GM12878 (cell line): Measurements from ENCODE around the gene NRG3. TPM values are rescaled to one million over a fixed set of nuclear protein-coding genes. Genes with fewer than 3 reads are reported as not detected.

Experiments
- ATAC-seq: fragments of 200-7000 bp; cut with Tn5 transposase; 3 replicates; pipeline ENCODE4 v1.9.1; 2020; ENCODE audit warnings: mild to moderate bottlenecking, moderate library complexity
- BruUV-seq: library from RNA; stranded (reverse); fragments of 400-500 nt; replicated peaks from 2 replicates; lab custom pipeline; 2021; lab: Mats Ljungman, UMichigan
- CTCF ChIA-PET: fragments of 300-600 bp; sonication (Branson Sonifier 250); formaldehyde crosslinking; extraction: SDS; loops from one replicate; lab custom pipeline; 2021; ENCODE audit warnings: inconsistent platforms; lab: Yijun Ruan, JAX
- POLR2A ChIA-PET: fragments of 350-600 bp; formaldehyde crosslinking; extraction: SDS; loops from one replicate; lab custom pipeline; 2021; ENCODE audit warnings: inconsistent platforms; lab: Charles Lee
- RAD21 ChIA-PET: fragments of 300-600 bp; sonication (Branson Sonifier 250); formaldehyde crosslinking; loops from one replicate; lab custom pipeline; 2023; ENCODE audit warnings: antibody characterized with exemption; ENCODE audit not compliant: unreplicated experiment; lab: Charles Lee
- SMC1A ChIA-PET: fragments of 300-600 bp; sonication (Branson Sonifier 250); formaldehyde crosslinking; loops from one replicate; lab custom pipeline; 2023; ENCODE audit not compliant: unreplicated experiment, uncharacterized antibody; lab: Charles Lee
- DNase-seq: peaks from one replicate; pipeline ENCODE4 v3.0.0-alpha.2; 2011; ENCODE audit warnings: low read depth, low spot score
- FAIRE-seq: peaks from 3 replicates; lab custom pipeline; 2011; peaks lifted over from hg19 to GRCh38; lab: Jason Lieb, UNC
- H2AFZ ChIP-seq: 2 replicates; pipeline ENCODE4 v1.6.0; 2011; ENCODE audit warnings: low read depth, low read length, control low read depth; ENCODE audit not compliant: control insufficient read depth
- H3K27ac ChIP-seq: 2 replicates; pipeline ENCODE4 v1.5.1; 2011; ENCODE audit warnings: control low read depth; ENCODE audit not compliant: control insufficient read depth, insufficient read depth
- H3K27me3 ChIP-seq, 2 experiments: replicated peaks in 1 of 2; 2 replicates each; pipeline versions ENCODE4 v1.6.0 to v1.6.1; 2011; ENCODE audit warnings: low read length in 1 of 2; ENCODE audit not compliant: control insufficient read depth in 2 of 2, insufficient read depth in 2 of 2
- H3K36me3 ChIP-seq, 2 experiments: 2 replicates each; pipeline ENCODE4 v1.5.1; 2011; ENCODE audit warnings: low read length in 1 of 2; ENCODE audit not compliant: control insufficient read depth in 2 of 2, insufficient read depth in 2 of 2
- H3K4me1 ChIP-seq: 2 replicates; pipeline ENCODE4 v1.6.1; 2011; ENCODE audit warnings: mild to moderate bottlenecking, low read length, moderate library complexity, mixed read lengths; ENCODE audit not compliant: control insufficient read depth, insufficient read depth
- H3K4me2 ChIP-seq: 2 replicates; pipeline ENCODE4 v1.6.0; 2011; ENCODE audit warnings: control low read depth; ENCODE audit not compliant: control insufficient read depth, insufficient read depth
- H3K4me3 ChIP-seq: fragments of 200-600 bp; sonication (generic); 2 replicates; pipeline ENCODE4 v1.5.1; 2016
- H3K79me2 ChIP-seq: 2 replicates; pipeline ENCODE4 v1.6.0; 2011; ENCODE audit warnings: low read length; ENCODE audit not compliant: control insufficient read depth, insufficient read depth
- H3K9ac ChIP-seq: 2 replicates; pipeline ENCODE4 v1.8.0; 2011; ENCODE audit warnings: low read length, control low read depth, mixed read lengths; ENCODE audit not compliant: control insufficient read depth, insufficient read depth
- H3K9me3 ChIP-seq: replicated peaks from 3 replicates; pipeline ENCODE4 v1.5.1; 2011; ENCODE audit warnings: mild to moderate bottlenecking, low read length; ENCODE audit not compliant: control insufficient read depth, insufficient read depth
- H4K20me1 ChIP-seq: 2 replicates; pipeline ENCODE4 v1.6.0; 2011; ENCODE audit not compliant: control insufficient read depth, insufficient read depth
- CREM ChIP-seq: IDR thresholded peaks from 2 replicates; pipeline ENCODE4 v1.6.1; 2014; ENCODE audit warnings: antibody characterized with exemption, low read depth
- FOXM1 ChIP-seq: IDR thresholded peaks from 2 replicates; pipeline ENCODE4 v1.6.1; 2012; ENCODE audit warnings: low read depth, mild to moderate bottlenecking, inconsistent platforms, low read length, moderate library complexity
- RFX5 ChIP-seq: IDR thresholded peaks from 2 replicates; pipeline ENCODE4 v1.6.1; 2011; ENCODE audit warnings: low read depth, low read length, improper control_type of control experiment
- WRNIP1 ChIP-seq: IDR thresholded peaks from 2 replicates; pipeline ENCODE4 v1.6.1; 2011; ENCODE audit warnings: low read depth, low read length, improper control_type of control experiment, borderline replicate concordance
- WGBS: methylation state at CpG from one replicate; pipeline ENCODE4 v1.1.6; 2016; ENCODE audit warnings: low lambda C conversion rate; ENCODE audit not compliant: insufficient replicate concordance, insufficient coverage; ENCODE audit errors: missing lambda C conversion rate; 5-methylcytosine and 5-hydroxymethylcytosine counted together
- in situ Hi-C: fragments of 300-500 bp; cut with MboI; formaldehyde crosslinking; loops from 9 replicates; pipeline ENCODE4 v1.14.3; 2018; ENCODE audit warnings: mixed read lengths
- intact Hi-C: fragments of 100-400 bp; cut with micrococcal nuclease; formaldehyde crosslinking; loops from one replicate; pipeline ENCODE4 v1.14.2; 2022; ENCODE audit not compliant: unreplicated experiment
- polyA plus RNA-seq, 11 experiments: library from polyadenylated mRNA; depleted of rRNA in 4 of 11; unstranded in 6 of 11; stranded (reverse) in 5 of 11; fragments of >200 nt; fragmentation: Nextera tagmentation in 4 of 11; fragmentation: Illumina TruSeq in 1 of 11; extraction: Ambion mirVana in 4 of 11; extraction: Trizol in 1 of 11; gene quantifications; 1 replicate in 1 of 11; 2 replicates in 10 of 11; pipeline versions ENCODE4 v1.2.1 to v1.2.3, GENCODE V29; 2011 to 2016; ENCODE audit warnings: inconsistent platforms in 2 of 11, missing spikeins in 2 of 11, low read depth in 1 of 11
- total RNA-seq, 4 experiments: library from RNA; depleted of rRNA in 3 of 4; stranded (reverse); fragments of >200 nt in 3 of 4; fragmentation: Illumina TruSeq in 1 of 4; extraction: Trizol in 1 of 4; gene quantifications; 2 replicates each; pipeline versions ENCODE4 v1.2.1 to v1.2.3, GENCODE V29; 2013 to 2021
- TF ChIP-seq, protein P1 (sequence below): fragments of 450-650 bp; IDR thresholded peaks from 2 replicates; pipeline ENCODE4 v1.6.1; 2017; ENCODE audit warnings: borderline replicate concordance

Gene NRG3
- total and polyA plus RNA-seq, 10 of the 15 experiments (the other 5 are each of a cell fraction or from before 2014, with no cell fraction given), result 0.03 to 0.41 (median 0.17) TPM; not detected in 3

DNA sequence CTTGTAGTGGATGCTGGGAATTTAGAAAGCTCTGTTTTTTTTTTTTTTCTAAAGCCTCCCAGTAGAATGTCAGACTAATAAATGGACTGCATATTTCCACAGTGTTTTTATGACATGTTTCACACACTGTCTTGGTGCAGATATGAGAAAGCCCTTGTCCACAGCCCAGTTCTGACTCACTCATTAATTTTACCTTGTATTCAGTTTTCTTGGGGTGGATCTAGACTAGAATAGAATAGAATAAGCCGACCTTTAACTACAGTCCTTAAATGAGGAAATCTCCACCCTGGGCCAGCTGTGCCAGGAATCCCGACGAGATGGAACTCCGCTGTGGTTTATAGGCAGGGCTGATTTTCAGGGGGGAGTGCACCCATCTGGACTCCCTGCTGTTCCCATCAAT lies 274.7 kb downstream of the NRG3 start:
- Histone ChIP-seq H3K79me2 (no peaks in the 10 kb centered on the region), H3K27me3 (no peaks in the 10 kb centered on the region), H4K20me1 (no peaks in the 10 kb centered on the region), H3K36me3 (no peaks in the 10 kb centered on the region), H3K9ac (no peak overlapping the region), H3K4me3 (no peak overlapping the region), H3K4me2 (no peak overlapping the region), H2AFZ (no peak overlapping the region), H3K27ac (no peak overlapping the region), H3K9me3 (no peaks in the 10 kb centered on the region), H3K4me1 (no peaks in the 10 kb centered on the region)
- WGBS, result 23% methylated on average over 4 of the region's 4 CpGs
- DNase-seq, result no peak
- ChIA-PET SMC1A (interaction anchor here (1.3 kb wide), 1 partner anchor 820 kb away, joined by 6 read pairs; no protein-coding TSS in a partner anchor), RAD21 (interaction anchor here (1.0 to 1.5 kb wide), 2 partner anchors 646 to 1722 kb away, joined by 3 to 4 read pairs; no protein-coding TSS in a partner anchor), CTCF (interaction anchor here (0.6 to 2.0 kb wide), 6 partner anchors 10 to 820 kb away, joined by 3 to 8 read pairs (median 4); no protein-coding TSS in a partner anchor), POLR2A (no interaction called here)
- FAIRE-seq, result no peak
- in situ Hi-C loops, result no loop called here
- no TSS peak for BruUV-seq
- intact Hi-C loops, result loop anchor here (1.0 kb wide), 1 partner anchor 228 kb away; no protein-coding TSS in a partner anchor
- ATAC-seq, result no peak
- TF ChIP-seq CREM (no peak), WRNIP1 (no peak), FOXM1 (no peak), RFX5 (no peak)
- TF ChIP-seq, protein P1, sequence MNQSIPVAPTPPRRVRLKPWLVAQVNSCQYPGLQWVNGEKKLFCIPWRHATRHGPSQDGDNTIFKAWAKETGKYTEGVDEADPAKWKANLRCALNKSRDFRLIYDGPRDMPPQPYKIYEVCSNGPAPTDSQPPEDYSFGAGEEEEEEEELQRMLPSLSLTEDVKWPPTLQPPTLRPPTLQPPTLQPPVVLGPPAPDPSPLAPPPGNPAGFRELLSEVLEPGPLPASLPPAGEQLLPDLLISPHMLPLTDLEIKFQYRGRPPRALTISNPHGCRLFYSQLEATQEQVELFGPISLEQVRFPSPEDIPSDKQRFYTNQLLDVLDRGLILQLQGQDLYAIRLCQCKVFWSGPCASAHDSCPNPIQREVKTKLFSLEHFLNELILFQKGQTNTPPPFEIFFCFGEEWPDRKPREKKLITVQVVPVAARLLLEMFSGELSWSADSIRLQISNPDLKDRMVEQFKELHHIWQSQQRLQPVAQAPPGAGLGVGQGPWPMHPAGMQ, result no peak
